Stimulated activated CD8-positive, alpha-beta memory T cell treated with anti-CD3 and anti-CD28 coated beads, Interleukin-2, amount 100 ng/mL, for 48 hours (primary cell): Measurements from ENCODE around the gene GNA12.
"Not testable (repeated sequence)": the region's sequence is repeated elsewhere in the genome, so short reads cannot be mapped to it uniquely, and the experiment has no call there.

Source experiments
- DNase-seq, 2 donors: peaks; one replicate each; pipeline ENCODE4 v3.0.0-alpha.2; 2020; ENCODE audit warnings: low read depth in 2 of 2

The GNA12 gene

GRCh38 chr7:2678454-2678853 is 165.7 kb downstream of the GNA12 start:
- not testable (repeated sequence) for DNase-seq
